ENCODE results near the gene KSR1.

The KSR1 gene

DNA sequence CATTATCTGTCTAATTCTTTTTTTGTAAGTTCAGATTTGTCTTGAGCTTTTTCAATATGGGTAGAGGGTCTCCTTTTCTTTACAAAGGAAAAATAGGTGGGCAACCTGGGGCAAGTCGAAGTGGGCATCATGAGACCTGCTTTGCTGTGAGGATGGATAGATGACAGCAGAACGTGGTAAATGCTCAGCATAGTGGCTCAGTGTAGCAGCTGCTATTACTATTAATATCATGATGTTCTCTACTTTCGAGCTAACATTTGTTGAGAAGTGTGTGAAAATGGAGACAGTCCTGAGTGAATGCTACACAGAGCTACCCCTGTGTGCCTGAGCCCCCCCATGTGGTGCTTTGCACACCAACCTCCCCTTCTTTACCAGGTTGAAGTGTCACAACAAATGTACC is 135.7 kb downstream of the KSR1 start:
- no peak for DNase-seq (ENCODE audit: low spot score)

DNA sequence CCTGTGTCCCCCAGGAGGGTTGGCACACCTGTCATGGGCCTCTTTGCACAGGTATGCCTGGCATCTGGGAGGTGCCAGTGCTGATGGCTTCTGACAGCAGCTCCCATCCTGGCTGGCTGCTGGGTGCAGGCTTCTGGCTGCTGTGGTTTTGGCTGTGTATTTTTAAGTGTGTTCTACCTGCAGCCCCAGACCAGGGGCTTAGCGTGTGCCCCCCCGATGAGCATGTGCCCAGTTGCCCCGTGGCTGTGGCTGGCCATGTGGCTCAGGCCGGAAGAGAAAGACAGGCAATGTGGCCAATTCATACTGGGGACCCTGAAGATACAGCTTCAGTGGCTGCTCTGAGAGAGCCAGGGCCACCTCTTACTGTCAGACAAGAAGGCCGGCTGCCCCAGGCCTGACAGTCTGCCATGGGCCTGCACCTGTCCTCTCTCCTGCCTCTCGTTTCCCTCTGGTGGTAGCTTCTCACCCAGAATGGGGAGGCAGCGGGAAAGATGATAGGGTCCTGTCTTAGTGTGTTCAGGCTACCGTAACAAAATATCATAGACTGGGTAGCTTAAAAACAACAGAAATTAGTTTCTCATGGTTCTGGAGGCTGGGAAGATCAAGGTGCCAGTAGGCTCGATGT is 137.1 kb downstream of the KSR1 start:
- no peak for DNase-seq (ENCODE audit: low spot score)

DNA sequence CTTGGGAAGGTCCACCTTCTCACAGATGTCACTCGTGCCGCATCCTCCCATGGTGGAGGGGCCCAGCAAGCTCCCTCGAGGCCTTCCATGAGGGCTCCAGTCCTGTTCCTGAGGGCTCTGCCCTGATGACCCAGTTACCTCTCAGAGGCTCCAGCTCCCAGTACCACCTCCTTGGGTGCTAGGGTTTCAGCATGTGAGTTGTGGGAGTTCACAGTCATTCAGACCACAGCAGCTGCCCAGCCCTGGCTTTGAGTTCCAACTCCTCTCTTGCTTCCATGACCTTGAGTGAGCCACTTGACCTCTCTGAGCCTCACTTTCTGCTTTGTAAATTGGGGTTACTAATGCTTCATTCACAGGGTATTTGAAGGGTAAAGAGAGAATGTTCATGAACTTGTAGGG is 137.6 kb downstream of the KSR1 start:
- DNase-seq (ENCODE audit: low spot score), result no peak

DNA sequence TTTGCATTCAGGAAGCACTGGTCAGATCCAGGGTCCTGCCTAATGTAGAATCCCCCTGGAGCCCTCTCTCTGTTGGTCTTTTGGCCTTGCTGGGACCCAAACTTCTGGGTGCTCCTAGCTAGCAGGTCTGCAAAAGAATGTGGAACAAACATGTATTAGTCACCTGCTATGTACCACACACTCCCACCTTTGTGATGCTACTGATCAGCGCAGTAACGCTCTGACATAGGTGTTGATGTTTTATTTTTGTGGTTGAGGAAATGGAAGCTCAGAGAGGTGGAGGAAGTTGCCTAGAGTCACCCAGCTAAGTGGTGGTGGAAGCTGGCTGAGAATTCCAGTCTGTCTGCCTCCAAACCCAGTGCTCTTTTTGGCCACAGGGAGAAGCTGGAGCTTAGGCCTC is 139.0 kb downstream of the KSR1 start:
- DNase-seq (ENCODE audit: low spot score), result no peak

DNA sequence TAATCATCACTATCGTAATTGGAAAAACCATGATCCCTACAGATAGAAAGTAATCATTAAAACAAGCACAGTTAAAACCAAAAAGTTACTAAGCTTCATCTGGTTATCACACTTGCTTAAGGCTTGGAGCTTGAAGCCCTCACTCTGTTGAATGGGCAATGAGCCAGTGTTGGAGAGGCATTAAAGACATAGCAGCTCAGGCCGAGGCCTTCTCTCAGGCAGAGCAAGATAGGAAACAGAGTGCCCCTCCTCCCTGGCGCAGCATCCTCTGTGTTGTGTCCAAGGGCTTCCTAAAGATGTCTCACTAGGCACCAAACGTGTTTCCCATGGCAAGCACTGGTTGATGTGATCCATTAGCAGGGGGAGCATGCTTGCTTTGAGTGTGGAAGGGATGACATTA is 139.8 kb downstream of the KSR1 start:
- no peak for DNase-seq (ENCODE audit: low spot score)

DNA sequence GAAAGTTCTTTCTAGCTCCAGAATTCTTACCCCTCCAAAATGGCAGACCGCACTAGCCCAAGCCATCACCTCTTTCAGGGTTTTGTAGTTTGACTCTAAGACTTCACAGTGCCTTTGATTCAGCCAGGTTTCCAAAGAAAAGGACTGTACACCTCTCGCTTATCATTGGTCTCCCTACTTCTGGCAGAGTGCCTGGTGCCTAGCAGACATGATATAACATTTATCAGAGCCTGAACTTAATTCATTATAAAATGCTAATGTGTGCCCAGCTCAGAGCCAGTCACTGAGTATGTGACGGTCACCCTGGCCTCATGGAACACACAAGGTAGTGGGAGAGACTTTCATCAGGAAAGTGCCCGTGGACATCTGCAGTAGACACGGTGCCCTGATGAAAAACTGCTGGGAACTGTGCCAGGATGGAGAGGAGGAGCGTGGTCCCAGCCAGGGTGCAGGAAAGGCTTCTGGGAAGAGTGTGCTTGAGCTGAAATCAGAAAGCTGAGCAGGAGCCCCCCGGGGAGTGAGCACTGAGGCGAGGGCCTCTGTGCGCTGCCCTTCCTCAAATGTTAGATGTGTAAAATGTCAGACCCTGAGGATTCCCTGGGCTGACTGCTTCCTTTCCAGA is 140.4 kb downstream of the KSR1 start:
- no peak for DNase-seq (ENCODE audit: low spot score)

DNA sequence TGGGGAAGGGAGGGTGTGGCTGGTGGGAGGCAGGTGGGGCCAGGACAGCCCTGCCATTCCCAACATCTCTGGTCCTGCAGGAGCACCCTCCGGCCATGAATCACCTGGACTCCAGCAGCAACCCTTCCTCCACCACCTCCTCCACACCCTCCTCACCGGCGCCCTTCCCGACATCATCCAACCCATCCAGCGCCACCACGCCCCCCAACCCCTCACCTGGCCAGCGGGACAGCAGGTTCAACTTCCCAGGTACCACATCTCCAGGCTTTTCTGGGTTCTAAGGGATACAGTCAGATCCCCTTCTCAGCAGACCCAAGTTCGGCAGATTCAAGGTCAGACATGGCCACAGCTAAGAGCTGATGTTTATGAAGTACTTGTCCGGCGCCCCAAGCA is 140.9 kb downstream of the KSR1 start:
- no peak for DNase-seq (ENCODE audit: low spot score)

DNA sequence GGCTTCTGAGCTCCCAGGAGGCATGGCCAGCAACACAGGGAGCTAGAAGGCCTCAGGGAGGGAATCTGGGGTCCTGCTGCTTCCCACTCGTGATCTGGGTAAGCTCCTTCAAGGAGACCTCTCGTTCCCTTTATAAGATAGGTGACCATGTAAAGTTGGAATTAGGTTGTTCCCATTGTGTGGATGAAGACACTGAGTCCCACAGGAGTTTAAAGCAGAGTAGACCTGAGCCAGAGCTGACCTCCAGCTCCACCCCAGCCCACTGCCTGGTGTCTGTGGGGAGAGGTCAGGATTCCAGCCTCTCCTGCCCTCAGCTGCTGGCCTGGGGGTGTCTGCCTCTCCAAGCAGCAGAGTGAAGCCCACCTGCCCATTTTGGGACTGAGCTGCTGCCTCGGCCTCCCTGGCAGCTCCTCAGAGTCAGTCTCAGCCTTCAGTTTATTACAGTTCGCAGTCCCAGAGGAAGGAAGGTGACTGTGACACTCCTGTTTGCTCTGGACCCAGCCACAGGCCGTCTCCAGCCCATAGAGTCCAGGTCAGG is 141.6 kb downstream of the KSR1 start:
- DNase-seq (ENCODE audit: low spot score), result no peak

DNA sequence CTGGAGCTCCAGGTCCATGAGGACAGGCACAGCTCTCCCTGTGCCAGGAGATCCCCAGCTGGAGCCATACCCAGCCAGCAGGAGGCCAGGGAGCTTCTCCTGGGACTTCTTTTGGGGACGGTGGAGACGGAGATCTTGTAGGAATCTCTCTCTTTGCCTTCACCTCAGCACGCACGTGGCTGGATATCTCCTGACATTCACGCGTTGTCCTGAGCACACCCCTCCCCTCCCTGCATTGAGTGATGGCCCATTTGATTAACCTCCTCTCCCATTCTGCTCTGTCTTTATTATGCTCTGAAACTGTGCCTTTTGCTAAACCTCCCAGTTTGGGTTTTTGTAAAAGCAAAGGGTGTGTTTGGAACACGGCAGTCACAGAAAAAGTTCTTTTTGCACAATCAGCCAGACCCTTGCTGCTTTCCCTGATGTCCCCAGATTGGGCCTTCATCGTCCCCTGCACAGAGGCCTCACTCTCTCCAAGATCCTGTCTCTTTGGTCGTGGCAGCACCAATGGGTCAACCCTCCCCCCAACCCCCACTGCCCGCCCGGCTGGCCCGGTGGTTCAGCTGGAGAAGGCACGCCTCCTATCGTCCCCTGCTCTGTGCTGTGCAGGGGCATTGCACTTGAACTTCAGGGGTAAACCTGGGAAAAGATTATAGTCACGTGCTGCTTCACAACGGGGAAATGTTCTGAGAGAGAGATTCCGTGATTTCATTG is 142.2 kb downstream of the KSR1 start:
- no peak for DNase-seq (ENCODE audit: low spot score)

DNA sequence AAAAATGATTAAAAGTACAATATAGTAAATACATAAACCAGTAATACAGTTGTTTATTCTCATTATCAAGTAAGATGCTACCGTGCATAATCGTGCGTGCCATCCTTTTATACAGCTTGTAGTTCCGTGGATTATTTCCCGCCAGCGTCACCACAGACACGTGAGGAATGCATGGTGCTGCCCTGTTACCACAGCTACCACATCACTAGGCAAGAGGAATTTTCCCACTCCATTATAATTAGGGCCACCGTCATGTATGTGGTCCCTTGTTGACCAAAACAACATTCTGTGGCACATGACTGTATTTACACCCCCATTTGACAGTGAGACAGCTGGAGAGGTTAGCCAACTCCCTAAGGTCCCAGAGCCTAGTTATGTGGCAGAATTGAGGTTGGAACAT is 144.2 kb downstream of the KSR1 start:
- DNase-seq (ENCODE audit: low spot score), result no peak

DNA sequence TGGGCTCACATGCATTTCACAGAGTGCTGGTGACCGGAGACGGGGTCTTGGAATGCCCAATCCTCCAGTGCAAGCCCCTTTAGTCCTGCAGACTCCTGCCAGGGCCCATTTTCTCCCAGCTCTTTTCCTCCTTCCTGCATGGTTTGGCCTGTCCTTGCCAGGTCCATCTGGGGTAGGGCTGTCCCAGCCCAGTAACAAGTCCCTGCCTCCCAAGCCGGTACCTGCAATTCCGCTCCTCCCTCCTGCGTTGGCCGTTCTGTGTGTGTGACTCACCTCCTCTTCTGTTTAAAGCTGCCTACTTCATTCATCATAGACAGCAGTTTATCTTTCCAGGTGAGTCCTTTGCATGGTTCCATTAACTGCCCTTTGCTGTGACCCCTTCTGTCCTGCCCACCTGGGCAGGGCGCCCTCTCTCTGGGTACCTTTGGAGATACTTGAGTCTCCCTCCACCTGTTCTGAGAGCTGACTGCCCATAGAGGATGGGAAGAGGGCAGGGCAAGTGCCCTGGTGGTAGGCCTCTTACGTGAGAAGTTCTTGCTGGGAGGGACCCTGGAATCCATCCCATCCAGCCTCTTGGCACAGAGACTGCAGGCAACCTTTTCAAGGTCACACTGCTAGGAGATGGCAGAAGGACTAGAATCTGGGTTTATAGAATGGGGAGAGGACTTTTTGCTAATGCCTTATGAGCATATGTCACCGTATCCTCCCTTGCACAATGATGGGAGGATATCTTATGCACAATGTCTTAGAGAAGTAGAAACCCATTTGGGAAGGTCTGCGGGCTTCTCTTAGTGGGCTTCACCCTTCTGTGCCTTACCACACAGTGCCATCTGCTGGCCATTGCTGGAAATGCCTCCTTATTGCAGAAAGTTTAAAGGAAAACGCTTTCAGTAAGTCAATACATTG is 145.1 kb downstream of the KSR1 start:
- peak; percentile 76 for DNase-seq (ENCODE audit: low spot score)

DNA sequence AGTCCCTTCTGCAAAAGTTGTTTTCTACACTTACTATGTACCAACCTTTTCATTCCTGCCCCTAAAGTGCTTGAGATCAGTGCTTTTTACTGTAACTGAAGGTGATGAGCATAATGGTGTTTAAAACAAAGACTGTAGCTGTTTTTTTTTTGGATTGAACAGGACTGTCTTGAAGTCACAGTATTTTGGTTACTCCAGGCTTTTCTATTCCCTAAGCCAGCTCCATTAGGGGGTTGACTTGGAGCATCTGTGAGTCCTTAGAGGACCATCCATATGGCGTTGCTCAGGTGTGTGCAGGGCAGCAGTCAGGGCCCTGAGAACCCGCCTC is 145.7 kb downstream of the KSR1 start:
- DNase-seq (ENCODE audit: low spot score), result no peak

DNA sequence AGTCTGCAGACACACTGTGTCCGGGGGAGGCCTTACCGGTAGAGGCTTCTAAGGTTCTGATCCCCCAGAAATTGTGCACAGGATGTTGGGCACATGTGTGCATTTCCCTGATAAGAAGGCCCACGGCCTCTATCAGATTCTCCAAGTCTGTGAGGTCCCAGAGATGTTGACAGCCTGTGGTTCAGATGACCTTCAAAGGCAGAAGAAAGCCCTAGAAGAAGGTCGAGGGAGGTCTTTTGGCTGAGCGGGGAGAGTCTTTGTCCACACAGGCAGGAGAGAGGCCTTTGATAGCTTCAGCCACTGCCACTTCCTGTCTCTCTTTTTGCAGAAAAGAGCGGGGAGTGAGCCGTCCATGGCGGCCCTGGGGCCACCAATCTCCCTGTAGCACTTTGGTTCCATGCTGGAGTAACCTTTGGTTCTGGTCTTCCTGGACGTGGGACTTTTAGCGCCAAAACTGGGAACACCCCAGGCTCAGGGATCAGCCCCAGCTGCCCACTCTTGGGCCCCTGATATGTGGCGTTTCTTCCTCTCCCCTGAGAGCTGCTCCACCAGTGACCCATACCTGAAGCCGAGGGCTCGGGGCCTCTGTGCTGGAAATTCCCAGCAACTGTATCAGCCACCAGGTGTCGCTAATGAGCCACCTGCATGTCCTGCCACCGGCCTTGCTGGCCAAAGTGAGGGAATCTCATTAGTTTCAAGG is 146.6 kb downstream of the KSR1 start:
- peak; percentile 50 for DNase-seq (ENCODE audit: low spot score)

DNA sequence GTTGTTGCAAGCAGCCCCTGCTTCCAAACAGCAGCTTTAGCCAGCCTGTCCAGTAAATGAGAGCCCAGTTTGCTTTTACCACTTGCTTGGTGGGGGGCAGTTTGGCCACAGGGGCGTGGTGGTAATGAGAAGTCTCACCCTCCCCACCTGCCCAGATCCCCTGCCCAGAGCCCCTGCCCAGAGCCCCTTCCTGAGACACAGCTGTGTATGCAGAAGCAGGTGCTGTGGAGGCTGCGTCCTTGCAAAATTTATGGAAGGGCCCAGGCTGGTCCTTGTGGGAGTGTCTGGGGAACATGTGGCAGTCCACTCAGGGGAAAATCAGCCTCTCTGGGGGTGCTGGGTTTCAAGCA is 147.1 kb downstream of the KSR1 start:
- no peak for DNase-seq (ENCODE audit: low spot score)

DNA sequence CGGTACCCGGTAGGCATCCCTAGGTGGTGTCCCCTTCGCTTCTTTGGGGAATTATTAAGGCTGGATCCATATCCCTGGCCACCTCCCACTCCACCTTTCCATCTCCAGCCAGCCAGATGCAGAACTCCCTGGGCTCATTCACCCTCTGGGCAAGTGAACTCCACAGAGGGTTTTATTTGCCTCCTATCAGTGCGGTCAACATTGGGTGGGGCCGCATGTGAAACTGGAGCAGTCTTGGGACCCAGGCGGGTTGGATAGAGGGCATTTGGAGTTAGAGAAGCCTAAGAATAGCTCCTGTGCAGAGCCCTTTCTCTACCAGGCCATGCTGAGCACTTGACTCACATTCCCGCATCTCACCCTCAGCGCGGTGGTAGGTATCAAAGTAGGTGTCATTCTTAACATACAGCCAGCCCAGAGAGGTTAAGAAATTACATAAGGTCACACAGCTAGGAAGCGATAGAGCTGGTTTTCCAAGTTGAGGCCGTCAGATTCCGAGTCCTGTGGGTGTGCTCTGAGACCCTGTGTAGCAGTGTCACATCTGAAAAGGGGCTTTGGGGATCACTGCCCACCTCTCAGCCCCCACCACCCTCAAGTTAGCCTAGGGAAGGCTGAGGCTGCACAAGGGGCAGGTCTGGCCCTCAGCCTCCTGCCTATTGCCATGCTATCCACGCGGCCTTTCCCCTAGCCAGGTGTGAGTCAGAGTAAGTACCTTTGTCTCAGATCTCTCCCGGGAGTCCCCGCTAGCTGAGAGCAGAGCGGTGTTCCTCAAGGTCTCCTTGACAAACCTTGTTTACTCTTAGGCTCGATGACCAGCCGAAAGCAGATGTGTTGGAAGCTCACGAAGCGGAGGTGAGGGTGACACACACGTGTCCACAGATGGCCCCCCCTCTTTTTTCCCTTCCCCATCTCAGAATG is 147.9 kb downstream of the KSR1 start:
- DNase-seq (ENCODE audit: low spot score), result no peak

DNA sequence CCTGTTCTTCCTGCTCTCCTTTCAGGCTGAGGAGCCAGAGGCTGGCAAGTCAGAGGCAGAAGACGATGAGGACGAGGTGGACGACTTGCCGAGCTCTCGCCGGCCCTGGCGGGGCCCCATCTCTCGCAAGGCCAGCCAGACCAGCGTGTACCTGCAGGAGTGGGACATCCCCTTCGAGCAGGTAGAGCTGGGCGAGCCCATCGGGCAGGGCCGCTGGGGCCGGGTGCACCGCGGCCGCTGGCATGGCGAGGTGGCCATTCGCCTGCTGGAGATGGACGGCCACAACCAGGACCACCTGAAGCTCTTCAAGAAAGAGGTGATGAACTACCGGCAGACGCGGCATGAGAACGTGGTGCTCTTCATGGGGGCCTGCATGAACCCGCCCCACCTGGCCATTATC is 149.2 kb downstream of the KSR1 start:
- DNase-seq (ENCODE audit: low spot score), result no peak

DNA sequence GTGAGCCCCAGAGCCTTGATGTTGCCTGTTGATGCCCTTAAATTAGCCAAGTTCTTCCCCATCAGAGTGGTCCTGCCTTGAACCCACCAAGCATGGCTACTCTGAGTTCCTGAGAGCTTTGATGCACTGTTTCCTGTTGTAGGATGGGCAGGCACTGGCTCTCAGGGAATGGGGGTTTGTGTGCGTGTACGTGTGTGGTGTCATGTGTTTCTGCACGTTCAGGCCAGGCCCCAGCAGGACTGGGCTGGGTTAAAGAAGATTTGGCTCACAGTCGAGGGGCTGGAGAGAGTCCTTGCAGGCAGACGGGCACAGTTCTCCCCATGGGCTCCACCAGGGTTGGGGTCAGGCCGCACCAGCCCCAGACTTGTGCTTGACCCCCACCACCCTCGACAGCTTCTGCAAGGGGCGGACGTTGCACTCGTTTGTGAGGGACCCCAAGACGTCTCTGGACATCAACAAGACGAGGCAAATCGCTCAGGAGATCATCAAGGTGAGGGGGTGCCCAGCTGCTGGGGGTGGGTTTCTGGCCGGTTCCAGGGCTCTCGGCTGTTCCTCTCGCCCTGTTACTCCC is 151.4 kb downstream of the KSR1 start:
- DNase-seq (ENCODE audit: low spot score), result no peak

DNA sequence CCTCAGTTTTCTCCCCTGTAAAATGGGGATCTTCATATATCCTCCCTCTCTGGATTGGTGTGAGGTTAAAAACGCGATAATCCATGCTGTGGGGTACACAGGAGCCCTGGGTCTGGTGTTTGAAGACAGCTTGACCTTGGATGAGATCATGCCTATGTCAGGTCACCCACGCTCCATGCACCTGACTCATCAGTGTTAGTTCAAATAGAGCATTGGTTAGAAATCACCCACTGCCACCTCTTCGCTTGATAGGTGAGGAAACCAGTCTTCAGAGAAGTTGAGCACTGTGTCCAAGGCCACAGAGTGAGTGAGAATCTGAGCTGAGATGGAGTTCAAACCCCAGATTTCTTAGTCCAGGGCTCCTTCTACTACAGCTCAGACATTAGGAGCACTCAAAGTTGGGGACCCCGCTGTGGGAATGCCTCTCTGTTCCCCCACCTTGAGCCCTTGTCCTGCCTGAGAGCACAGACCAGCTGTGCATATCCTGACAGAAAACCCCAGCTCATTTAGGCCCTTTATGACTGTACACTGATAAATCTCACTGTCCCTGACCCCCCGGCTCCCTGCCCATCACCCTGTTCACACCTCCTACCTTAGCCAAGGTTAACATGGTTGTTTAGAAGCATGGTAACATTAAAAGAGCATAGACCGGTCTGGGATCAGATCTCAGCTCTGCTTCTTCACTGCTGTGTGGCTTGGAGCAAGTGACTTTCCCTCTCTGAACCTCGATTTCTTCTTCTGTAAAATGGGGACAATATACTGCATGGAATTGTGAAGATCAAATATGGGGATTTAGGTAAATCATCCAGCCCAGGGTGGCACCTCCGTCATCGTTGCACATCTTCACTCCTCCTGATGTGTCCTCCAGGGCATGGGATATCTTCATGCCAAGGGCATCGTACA is 152.3 kb downstream of the KSR1 start:
- no peak for DNase-seq (ENCODE audit: low spot score)

DNA sequence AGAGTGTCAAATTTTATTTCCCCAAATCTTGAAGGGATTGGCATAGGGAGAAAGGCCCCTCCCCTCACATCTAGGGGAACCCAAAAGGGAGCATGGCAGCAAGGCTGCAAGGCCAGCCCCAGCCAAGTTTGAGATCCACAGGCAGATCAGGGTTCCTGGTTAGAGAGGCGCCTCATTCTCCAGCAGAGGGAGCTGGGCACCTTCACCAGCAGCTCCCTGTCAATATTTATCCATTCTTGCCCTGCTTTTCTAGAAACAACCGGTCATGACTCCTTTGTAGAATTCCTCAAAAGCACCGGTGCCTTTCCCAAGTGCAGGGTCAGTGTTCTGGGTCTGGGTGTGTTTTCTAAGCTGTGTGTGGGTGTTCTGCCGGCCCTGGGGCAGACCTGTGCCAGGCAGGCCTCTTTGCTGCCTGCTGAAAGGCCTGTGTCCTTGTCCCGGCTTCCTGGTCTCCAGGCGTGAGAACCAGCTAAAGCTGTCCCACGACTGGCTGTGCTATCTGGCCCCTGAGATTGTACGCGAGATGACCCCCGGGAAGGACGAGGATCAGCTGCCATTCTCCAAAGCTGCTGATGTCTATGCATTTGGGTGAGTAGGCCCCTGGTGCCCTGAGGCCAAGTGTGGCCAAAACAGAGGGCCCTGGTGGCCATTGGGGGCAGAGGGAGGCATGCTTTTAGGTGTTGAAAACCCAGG is 153.5 kb downstream of the KSR1 start:
- no peak for DNase-seq (ENCODE audit: low spot score)
